Endothelial cell of umbilical vein (primary cell): ENCODE data around the gene COL9A3. TPM values are rescaled to one million over a fixed set of nuclear protein-coding genes. Genes with fewer than 3 reads are reported as not detected.

ENCODE experiments used
- BruUV-seq: library from RNA; stranded (reverse); fragments of 400-500 nt; replicated peaks from 2 replicates; lab custom pipeline; 2021; lab: Mats Ljungman, UMichigan
- CTCF ChIA-PET: fragments of 300-600, 350-600 bp; sonication (Branson Sonifier 250); formaldehyde crosslinking; loops from one replicate; lab custom pipeline; 2021; ENCODE audit warnings: antibody characterized with exemption, inconsistent platforms; lab: Charles Lee
- POLR2A ChIA-PET: fragments of 300-600, 350-600 bp; sonication (Branson Sonifier 250); formaldehyde crosslinking; loops from one replicate; lab custom pipeline; 2021; ENCODE audit warnings: antibody characterized with exemption, inconsistent platforms; lab: Charles Lee
- DNase-seq: peaks from one replicate; pipeline ENCODE4 v3.0.0-alpha.2; 2011; ENCODE audit warnings: low read depth, low spot score
- FAIRE-seq: peaks from 2 replicates; lab custom pipeline; 2011; peaks lifted over from hg19 to GRCh38; lab: Jason Lieb, UNC
- H2AFZ ChIP-seq: 2 replicates; pipeline ENCODE4 v1.6.0; 2012; ENCODE audit warnings: low read depth, low read length, control low read depth, inconsistent platforms
- H3K27ac ChIP-seq: 2 replicates; pipeline ENCODE4 v1.5.1; 2011; ENCODE audit warnings: low read depth, mild to moderate bottlenecking, control low read depth, low read length, moderate library complexity; ENCODE audit not compliant: insufficient read depth
- H3K27me3 ChIP-seq, 2 experiments: 2 replicates each; pipeline versions ENCODE4 v1.6.0 to v1.6.1; 2011; ENCODE audit warnings: low read length in 2 of 2, mixed read lengths in 1 of 2; ENCODE audit not compliant: control insufficient read depth in 2 of 2, insufficient read depth in 2 of 2
- H3K36me3 ChIP-seq, 2 experiments: 2 replicates in 1 of 2; 3 replicates in 1 of 2; pipeline ENCODE4 v1.5.1; 2011; ENCODE audit warnings: low read length in 2 of 2, mild to moderate bottlenecking in 1 of 2, moderate library complexity in 1 of 2; ENCODE audit not compliant: control insufficient read depth in 2 of 2, insufficient read depth in 2 of 2; ENCODE audit errors: extremely low read depth in 1 of 2
- H3K4me1 ChIP-seq: 3 replicates; pipeline ENCODE4 v1.5.1; 2011; ENCODE audit warnings: mild to moderate bottlenecking, low read length; ENCODE audit not compliant: control insufficient read depth, insufficient read depth; ENCODE audit errors: extremely low read depth
- H3K4me2 ChIP-seq: 2 replicates; pipeline ENCODE4 v1.6.1; 2011; ENCODE audit warnings: low read length, control low read depth, mixed read lengths; ENCODE audit not compliant: insufficient read depth
- H3K4me3 ChIP-seq, 3 experiments: fragments of 200-600 bp in 1 of 3; sonication (generic), shearing (Covaris generic) in 1 of 3; replicated peaks in 1 of 3; 2 replicates each; pipeline ENCODE4 v1.5.1; 2011 to 2016; ENCODE audit warnings: control low read depth in 3 of 3, low read length in 3 of 3, mild to moderate bottlenecking in 2 of 3, inconsistent platforms in 1 of 3, low read depth in 1 of 3, moderate library complexity in 1 of 3; ENCODE audit not compliant: insufficient read depth in 1 of 3
- H3K79me2 ChIP-seq: 2 replicates; pipeline ENCODE4 v1.6.0; 2012; ENCODE audit warnings: low read length, inconsistent platforms; ENCODE audit not compliant: control insufficient read depth, insufficient read depth
- H3K9ac ChIP-seq: replicated peaks from 2 replicates; pipeline ENCODE3; 2011; ENCODE audit warnings: low read length, control low read depth; ENCODE audit not compliant: insufficient read depth; ENCODE audit errors: extremely low read depth
- H3K9me1 ChIP-seq: replicated peaks from 3 replicates; pipeline ENCODE4 v1.6.0; 2011; ENCODE audit warnings: mild to moderate bottlenecking, low read length; ENCODE audit not compliant: control insufficient read depth, insufficient read depth; ENCODE audit errors: extremely low read depth
- H3K9me3 ChIP-seq: replicated peaks from 2 replicates; pipeline ENCODE4 v1.5.1; 2012; ENCODE audit warnings: low read length, inconsistent platforms; ENCODE audit not compliant: control insufficient read depth, insufficient read depth
- H4K20me1 ChIP-seq: replicated peaks from 2 replicates; pipeline ENCODE3; 2011; ENCODE audit warnings: mild to moderate bottlenecking, low read length; ENCODE audit not compliant: control insufficient read depth, insufficient read depth; ENCODE audit errors: extremely low read depth
- EZH2 ChIP-seq: IDR thresholded peaks from 2 replicates; pipeline ENCODE4 v1.6.1; 2012; ENCODE audit warnings: borderline replicate concordance, low read depth, mild to moderate bottlenecking, moderate library complexity, low read length, inconsistent platforms; ENCODE audit not compliant: severe bottlenecking
- FOS ChIP-seq: IDR thresholded peaks from 2 replicates; pipeline ENCODE4 v1.6.1; 2011; ENCODE audit warnings: mild to moderate bottlenecking, low read length, moderate library complexity, borderline replicate concordance; ENCODE audit not compliant: insufficient read depth
- GATA2 ChIP-seq: IDR thresholded peaks from 2 replicates; pipeline ENCODE4 v1.7.0; 2011; ENCODE audit warnings: low read depth, mild to moderate bottlenecking, moderate library complexity, mixed read lengths, low read length; ENCODE audit not compliant: insufficient read length, insufficient read depth
- JUN ChIP-seq: IDR thresholded peaks from 2 replicates; pipeline ENCODE4 v1.6.1; 2011; ENCODE audit warnings: borderline replicate concordance, low read depth; ENCODE audit not compliant: insufficient read length, insufficient read depth
- MYC ChIP-seq: IDR thresholded peaks from one replicate; pipeline ENCODE4 v1.6.1; 2011; ENCODE audit warnings: mild to moderate bottlenecking, low read depth, low read length
- POLR2A ChIP-seq: IDR thresholded peaks from 2 replicates; pipeline ENCODE4 v1.6.1; 2012; ENCODE audit warnings: low read depth, mild to moderate bottlenecking, control low read depth, low read length
- POLR2AphosphoS5 ChIP-seq: IDR thresholded peaks from 2 replicates; pipeline ENCODE4 v1.6.1; 2012; ENCODE audit warnings: low read depth, mild to moderate bottlenecking, control low read depth, low read length, moderate library complexity; ENCODE audit not compliant: insufficient read depth
- dilution Hi-C: fragments of 300-500 bp; cut with MboI; formaldehyde crosslinking; loops from one replicate; pipeline ENCODE4 v1.15.0; 2019; ENCODE audit warnings: low sequenced_read_pairs; ENCODE audit not compliant: extremely low pct_ligation_motif_present
- intact Hi-C: fragments of 100-400 bp; cut with micrococcal nuclease; formaldehyde crosslinking; loops from one replicate; pipeline ENCODE4 v1.10.0; 2022
- polyA plus RNA-seq, 4 experiments: library from polyadenylated mRNA; depleted of rRNA in 3 of 4; stranded (reverse) in 3 of 4; unstranded in 1 of 4; fragments of >200 nt; gene quantifications; 2 replicates each; pipeline versions ENCODE4 v1.2.1 to v1.2.3, GENCODE V29; 2011 to 2012; ENCODE audit warnings: missing spikeins in 1 of 4
- total RNA-seq: library from RNA; stranded (reverse); gene quantifications from 2 replicates; pipeline ENCODE4 v1.2.3, GENCODE V29; 2021
- TF ChIP-seq, protein P1 (sequence below), 2 donors: IDR thresholded peaks; 1 replicate in 1 of 2; 2 replicates in 1 of 2; pipeline ENCODE4 v1.5.1; 2011; ENCODE audit warnings: low read length in 2 of 2, mild to moderate bottlenecking in 2 of 2, moderate library complexity in 2 of 2, control low read depth in 1 of 2, inconsistent platforms in 1 of 2, low read depth in 1 of 2; ENCODE audit not compliant: insufficient read depth in 1 of 2; ENCODE audit errors: extremely low read depth in 1 of 2
- TF ChIP-seq, protein P2 (sequence below): IDR thresholded peaks from 2 replicates; pipeline ENCODE4 v1.6.1; 2011; ENCODE audit not compliant: insufficient read depth, insufficient read length

Gene COL9A3
- total and polyA plus RNA-seq, 2 donors (not counting 3 experiments of a cell fraction or from before 2014, with no cell fraction given), result 0.46 to 0.60 TPM

DNA sequence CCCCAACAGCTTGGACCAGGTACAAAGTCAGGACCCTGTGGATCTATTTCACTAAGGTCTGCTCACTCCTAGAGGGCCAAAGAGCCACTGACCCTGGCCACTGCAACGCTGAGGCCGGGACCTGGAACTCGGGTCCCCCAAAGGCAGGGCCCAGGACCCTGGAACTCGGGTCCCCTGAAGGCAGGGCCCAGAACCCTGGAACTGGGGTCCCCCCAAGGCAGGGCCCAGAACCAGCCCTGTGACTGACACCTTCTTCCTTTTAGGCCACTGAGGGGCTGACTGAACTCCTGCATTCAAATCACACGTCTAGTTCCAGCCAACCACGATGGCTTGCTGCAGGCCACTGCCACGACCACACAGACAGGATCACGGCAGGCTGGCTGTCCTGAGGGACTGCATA, 35.3 kb downstream of the COL9A3 start:
- no peak for DNase-seq
- Histone ChIP-seq H2AFZ (no peak overlapping the region), H4K20me1 (no peaks in the 10 kb centered on the region), H3K9me1 (no peaks in the 10 kb centered on the region), H3K9me3 (no peaks in the 10 kb centered on the region), H3K27ac (no peak overlapping the region), H3K36me3 (peaks cover 3 to 10% of the 10 kb centered on the region in 2 experiments), H3K4me1 (no peaks in the 10 kb centered on the region), H3K9ac (no peak overlapping the region), H3K79me2 (no peaks in the 10 kb centered on the region), H3K27me3 (no peaks in the 10 kb centered on the region), H3K4me3 (no peak overlapping the region), H3K4me2 (no peak overlapping the region)
- intact Hi-C loops (no loop called here), dilution Hi-C loops (no loop called here)
- FAIRE-seq, result no peak
- BruUV-seq, result no TSS peak
- CTCF ChIA-PET, result no interaction called here
- POLR2A ChIA-PET, result no interaction called here
- TF ChIP-seq POLR2AphosphoS5 (no peak), GATA2 (no peak), POLR2A (no peak), JUN (no peak), MYC (no peak), FOS (no peak), EZH2 (no peak)
- TF ChIP-seq, protein P1, sequence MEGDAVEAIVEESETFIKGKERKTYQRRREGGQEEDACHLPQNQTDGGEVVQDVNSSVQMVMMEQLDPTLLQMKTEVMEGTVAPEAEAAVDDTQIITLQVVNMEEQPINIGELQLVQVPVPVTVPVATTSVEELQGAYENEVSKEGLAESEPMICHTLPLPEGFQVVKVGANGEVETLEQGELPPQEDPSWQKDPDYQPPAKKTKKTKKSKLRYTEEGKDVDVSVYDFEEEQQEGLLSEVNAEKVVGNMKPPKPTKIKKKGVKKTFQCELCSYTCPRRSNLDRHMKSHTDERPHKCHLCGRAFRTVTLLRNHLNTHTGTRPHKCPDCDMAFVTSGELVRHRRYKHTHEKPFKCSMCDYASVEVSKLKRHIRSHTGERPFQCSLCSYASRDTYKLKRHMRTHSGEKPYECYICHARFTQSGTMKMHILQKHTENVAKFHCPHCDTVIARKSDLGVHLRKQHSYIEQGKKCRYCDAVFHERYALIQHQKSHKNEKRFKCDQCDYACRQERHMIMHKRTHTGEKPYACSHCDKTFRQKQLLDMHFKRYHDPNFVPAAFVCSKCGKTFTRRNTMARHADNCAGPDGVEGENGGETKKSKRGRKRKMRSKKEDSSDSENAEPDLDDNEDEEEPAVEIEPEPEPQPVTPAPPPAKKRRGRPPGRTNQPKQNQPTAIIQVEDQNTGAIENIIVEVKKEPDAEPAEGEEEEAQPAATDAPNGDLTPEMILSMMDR (IDR thresholded peaks at IDR 0.05; ENCODE audit: extremely low read depth in 1 of 2, insufficient read depth in 1 of 2, low read depth in 1 of 2, low read length in 2 of 2), result no peak
- TF ChIP-seq, protein P2, sequence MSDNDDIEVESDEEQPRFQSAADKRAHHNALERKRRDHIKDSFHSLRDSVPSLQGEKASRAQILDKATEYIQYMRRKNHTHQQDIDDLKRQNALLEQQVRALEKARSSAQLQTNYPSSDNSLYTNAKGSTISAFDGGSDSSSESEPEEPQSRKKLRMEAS, result no peak
